HEK293 (cell line): ENCODE measurements around the gene FKBP7.

Experiments
- BCL11B ChIP-seq: fragments of 450-650 bp; formaldehyde crosslinking; IDR thresholded peaks from 2 replicates; pipeline ENCODE4 v1.5.1; 2016; ENCODE audit warnings: low read depth, missing biosample characterization, missing genetic modification characterization
- EGR2 ChIP-seq: fragments of 450-650 bp; formaldehyde crosslinking; IDR thresholded peaks from 2 replicates; pipeline ENCODE4 v1.5.1; 2016; ENCODE audit warnings: low read depth, missing biosample characterization, missing genetic modification characterization
- HOXD13 ChIP-seq: sonication (generic); formaldehyde crosslinking; IDR thresholded peaks from 2 replicates; pipeline ENCODE4 v1.8.0; 2022; ENCODE audit warnings: missing genetic modification reagents, borderline replicate concordance
- KLF8 ChIP-seq: fragments of 450-650 bp; formaldehyde crosslinking; IDR thresholded peaks from 2 replicates; pipeline ENCODE4 v1.5.1; 2016; ENCODE audit warnings: missing biosample characterization, missing genetic modification characterization
- SCRT1 ChIP-seq: fragments of 450-650 bp; formaldehyde crosslinking; IDR thresholded peaks from 2 replicates; pipeline ENCODE4 v1.5.1; 2016; ENCODE audit warnings: missing biosample characterization, missing genetic modification characterization, borderline replicate concordance
- SP7 ChIP-seq: fragments of 450-650 bp; formaldehyde crosslinking; IDR thresholded peaks from 2 replicates; pipeline ENCODE4 v1.5.1; 2016; ENCODE audit warnings: missing biosample characterization, missing genetic modification characterization
- ZBTB11 ChIP-seq: fragments of 450-650 bp; formaldehyde crosslinking; conservative IDR thresholded peaks from 2 replicates; pipeline ENCODE4 v1.5.1; 2016; ENCODE audit warnings: low read depth, missing biosample characterization, missing genetic modification characterization
- ZBTB20 ChIP-seq: fragments of 450-650 bp; formaldehyde crosslinking; IDR thresholded peaks from 2 replicates; pipeline ENCODE4 v1.5.1; 2016; ENCODE audit warnings: missing biosample characterization, missing genetic modification characterization
- ZBTB26 ChIP-seq: fragments of 450-650 bp; formaldehyde crosslinking; optimal IDR thresholded peaks from 2 replicates; pipeline ENCODE3; 2016; ENCODE audit warnings: missing biosample characterization, mild to moderate bottlenecking, missing genetic modification characterization
- ZBTB8A ChIP-seq: fragments of 450-650 bp; formaldehyde crosslinking; IDR thresholded peaks from 2 replicates; pipeline ENCODE4 v1.5.1; 2016; ENCODE audit warnings: missing biosample characterization, missing genetic modification characterization
- ZFP3 ChIP-seq: fragments of 450-650 bp; formaldehyde crosslinking; IDR thresholded peaks from 2 replicates; pipeline ENCODE4 v1.5.1; 2016; ENCODE audit warnings: low read depth, missing biosample characterization, missing genetic modification characterization
- ZNF112 ChIP-seq: fragments of 450-650 bp; formaldehyde crosslinking; IDR thresholded peaks from 2 replicates; pipeline ENCODE4 v1.5.0; 2017; ENCODE audit warnings: missing biosample characterization, missing genetic modification characterization
- ZNF16 ChIP-seq: fragments of 450-650 bp; formaldehyde crosslinking; IDR thresholded peaks from 2 replicates; pipeline ENCODE4 v1.5.1; 2016; ENCODE audit warnings: low read depth, missing biosample characterization, missing genetic modification characterization
- ZNF202 ChIP-seq: fragments of 450-650 bp; formaldehyde crosslinking; IDR thresholded peaks from 2 replicates; pipeline ENCODE4 v1.5.1; 2016; ENCODE audit warnings: missing biosample characterization, missing genetic modification characterization, borderline replicate concordance
- ZNF24 ChIP-seq: fragments of 450-650 bp; formaldehyde crosslinking; IDR thresholded peaks from 2 replicates; pipeline ENCODE4 v1.5.1; 2016; ENCODE audit warnings: missing biosample characterization, missing genetic modification characterization
- ZNF366 ChIP-seq: fragments of 450-650 bp; formaldehyde crosslinking; conservative IDR thresholded peaks from 2 replicates; pipeline ENCODE4 v1.5.1; 2016; ENCODE audit warnings: missing biosample characterization, missing genetic modification characterization
- ZNF391 ChIP-seq: fragments of 450-650 bp; formaldehyde crosslinking; IDR thresholded peaks from 2 replicates; pipeline ENCODE4 v1.5.1; 2016; ENCODE audit warnings: low read depth, missing biosample characterization, missing genetic modification characterization, borderline replicate concordance
- ZNF404 ChIP-seq: fragments of 450-650 bp; formaldehyde crosslinking; IDR thresholded peaks from 2 replicates; pipeline ENCODE4 v1.5.1; 2017; ENCODE audit warnings: missing biosample characterization, missing genetic modification characterization
- ZNF423 ChIP-seq: fragments of 450-650 bp; formaldehyde crosslinking; IDR thresholded peaks from 2 replicates; pipeline ENCODE4 v1.5.1; 2016; ENCODE audit warnings: missing biosample characterization, missing genetic modification characterization
- ZNF449 ChIP-seq: fragments of 450-650 bp; formaldehyde crosslinking; IDR thresholded peaks from 2 replicates; pipeline ENCODE4 v1.5.1; 2017; ENCODE audit warnings: missing biosample characterization, mild to moderate bottlenecking, missing genetic modification characterization, moderate library complexity
- ZNF561 ChIP-seq: fragments of 450-650 bp; IDR thresholded peaks from 2 replicates; pipeline ENCODE4 v1.5.1; 2018; ENCODE audit warnings: missing biosample characterization, missing genetic modification characterization, borderline replicate concordance
- ZNF585B ChIP-seq: fragments of 450-650 bp; formaldehyde crosslinking; IDR thresholded peaks from 2 replicates; pipeline ENCODE4 v1.5.1; 2016; ENCODE audit warnings: missing biosample characterization, missing genetic modification characterization
- ZNF596 ChIP-seq: fragments of 450-650 bp; IDR thresholded peaks from 2 replicates; pipeline ENCODE4 v1.5.0; 2018; ENCODE audit warnings: missing biosample characterization, mild to moderate bottlenecking, missing genetic modification characterization, moderate library complexity
- ZNF629 ChIP-seq: fragments of 450-650 bp; formaldehyde crosslinking; IDR thresholded peaks from 2 replicates; pipeline ENCODE4 v1.5.1; 2017; ENCODE audit warnings: missing biosample characterization, missing genetic modification characterization
- ZNF658 ChIP-seq: fragments of 450-650 bp; formaldehyde crosslinking; IDR thresholded peaks from 2 replicates; pipeline ENCODE4; 2016; ENCODE audit warnings: missing biosample characterization, missing genetic modification characterization
- ZNF747 ChIP-seq: fragments of 450-650 bp; formaldehyde crosslinking; IDR thresholded peaks from 2 replicates; pipeline ENCODE4 v1.5.1; 2016; ENCODE audit warnings: missing biosample characterization, missing genetic modification characterization
- TF ChIP-seq, protein P1 (sequence below): fragments of 450-650 bp; formaldehyde crosslinking; IDR thresholded peaks from 2 replicates; pipeline ENCODE4 v1.5.1; 2016; ENCODE audit warnings: missing biosample characterization, missing genetic modification characterization
- TF ChIP-seq, protein P2 (sequence below): fragments of 450-650 bp; formaldehyde crosslinking; IDR thresholded peaks from 2 replicates; pipeline ENCODE4 v1.5.1; 2016; ENCODE audit warnings: missing biosample characterization, missing genetic modification characterization
- TF ChIP-seq, protein P3 (sequence below): fragments of 450-650 bp; formaldehyde crosslinking; IDR thresholded peaks from 2 replicates; pipeline ENCODE4 v1.5.1; 2017; ENCODE audit warnings: missing biosample characterization, missing genetic modification characterization

The FKBP7 gene

GRCh38 chr2:178450774-178451525 is 27.4 kb downstream of the FKBP7 start, which contains the start of the genes PJVK and PRKRA (continued):
- TF ChIP-seq ZNF24 = no peak
- no peak for TF ChIP-seq ZNF404 (tag by site-specific recombination)
- 0 out of 2 replicates have a peak, but pooled peaks have one; percentile 72 for TF ChIP-seq ZNF561 (tag by site-specific recombination)
- TF ChIP-seq, protein P1, sequence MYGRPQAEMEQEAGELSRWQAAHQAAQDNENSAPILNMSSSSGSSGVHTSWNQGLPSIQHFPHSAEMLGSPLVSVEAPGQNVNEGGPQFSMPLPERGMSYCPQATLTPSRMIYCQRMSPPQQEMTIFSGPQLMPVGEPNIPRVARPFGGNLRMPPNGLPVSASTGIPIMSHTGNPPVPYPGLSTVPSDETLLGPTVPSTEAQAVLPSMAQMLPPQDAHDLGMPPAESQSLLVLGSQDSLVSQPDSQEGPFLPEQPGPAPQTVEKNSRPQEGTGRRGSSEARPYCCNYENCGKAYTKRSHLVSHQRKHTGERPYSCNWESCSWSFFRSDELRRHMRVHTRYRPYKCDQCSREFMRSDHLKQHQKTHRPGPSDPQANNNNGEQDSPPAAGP = peak; percentile 62
- TF ChIP-seq ZNF423 = 0 out of 2 replicates have a peak, but pooled peaks have one; percentile 44
- TF ChIP-seq, protein P2, sequence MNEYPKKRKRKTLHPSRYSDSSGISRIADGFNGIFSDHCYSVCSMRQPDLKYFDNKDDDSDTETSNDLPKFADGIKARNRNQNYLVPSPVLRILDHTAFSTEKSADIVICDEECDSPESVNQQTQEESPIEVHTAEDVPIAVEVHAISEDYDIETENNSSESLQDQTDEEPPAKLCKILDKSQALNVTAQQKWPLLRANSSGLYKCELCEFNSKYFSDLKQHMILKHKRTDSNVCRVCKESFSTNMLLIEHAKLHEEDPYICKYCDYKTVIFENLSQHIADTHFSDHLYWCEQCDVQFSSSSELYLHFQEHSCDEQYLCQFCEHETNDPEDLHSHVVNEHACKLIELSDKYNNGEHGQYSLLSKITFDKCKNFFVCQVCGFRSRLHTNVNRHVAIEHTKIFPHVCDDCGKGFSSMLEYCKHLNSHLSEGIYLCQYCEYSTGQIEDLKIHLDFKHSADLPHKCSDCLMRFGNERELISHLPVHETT = no peak
- no peak for TF ChIP-seq HOXD13 (CRISPR knock-in tag)
- no peak for TF ChIP-seq ZNF585B
- no peak for TF ChIP-seq ZNF658 (tag by site-specific recombination)
- TF ChIP-seq ZNF596 (tag by site-specific recombination) = 0 out of 2 replicates have a peak, but pooled peaks have one; percentile 1
- no peak for TF ChIP-seq ZNF747 (tag by site-specific recombination)
- 0 out of 2 replicates have a peak, but pooled peaks have one; percentile 37 for TF ChIP-seq ZNF449
- no peak for TF ChIP-seq ZNF202 (tag by site-specific recombination)
- TF ChIP-seq BCL11B (tag by site-specific recombination) = no peak
- peak; percentile 90 for TF ChIP-seq ZBTB20 (tag by site-specific recombination)
- TF ChIP-seq SP7 (tag by site-specific recombination) = peak; percentile 70
- 0 out of 2 replicates have a peak, but pooled peaks have one; percentile 48 for TF ChIP-seq ZNF391 (tag by site-specific recombination)
- 0 out of 2 replicates have a peak, but pooled peaks have one; percentile 47 for TF ChIP-seq ZNF629
- TF ChIP-seq EGR2 (tag by site-specific recombination) = peak; percentile 76
- peak; percentile 10; the same call in 1 of the 2 replicates for TF ChIP-seq ZBTB11 (tag by site-specific recombination)
- no peak for TF ChIP-seq ZNF16 (tag by site-specific recombination)
- peak; percentile 83 for TF ChIP-seq KLF8
- TF ChIP-seq ZFP3 (tag by site-specific recombination) = no peak
- peak; percentile 72 for TF ChIP-seq ZNF366 (tag by site-specific recombination)
- no peak for TF ChIP-seq ZNF112 (tag by site-specific recombination)
- peak; percentile 95 for TF ChIP-seq ZBTB26 (tag by site-specific recombination)
- TF ChIP-seq, protein P3, sequence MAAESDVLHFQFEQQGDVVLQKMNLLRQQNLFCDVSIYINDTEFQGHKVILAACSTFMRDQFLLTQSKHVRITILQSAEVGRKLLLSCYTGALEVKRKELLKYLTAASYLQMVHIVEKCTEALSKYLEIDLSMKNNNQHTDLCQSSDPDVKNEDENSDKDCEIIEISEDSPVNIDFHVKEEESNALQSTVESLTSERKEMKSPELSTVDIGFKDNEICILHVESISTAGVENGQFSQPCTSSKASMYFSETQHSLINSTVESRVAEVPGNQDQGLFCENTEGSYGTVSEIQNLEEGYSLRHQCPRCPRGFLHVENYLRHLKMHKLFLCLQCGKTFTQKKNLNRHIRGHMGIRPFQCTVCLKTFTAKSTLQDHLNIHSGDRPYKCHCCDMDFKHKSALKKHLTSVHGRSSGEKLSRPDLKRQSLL (tag by site-specific recombination) = peak; percentile 95
- TF ChIP-seq SCRT1 = no peak
- peak; percentile 79 for TF ChIP-seq ZBTB8A
